HL-60 (cell line): ENCODE data around the gene MYO1B.

Source experiments
- DNase-seq, 2 experiments: peaks; one replicate each; pipeline ENCODE4 v3.0.0-alpha.2; 2010 to 2020; ENCODE audit warnings: low read depth in 1 of 2, low spot score in 1 of 2
- H3K27ac ChIP-seq: fragments of 250-450 bp; sonication (Bioruptor Pico); replicated peaks from 2 replicates; pipeline ENCODE4 v1.5.1; 2020; ENCODE audit warnings: mild to moderate bottlenecking, moderate library complexity
- H3K27me3 ChIP-seq: fragments of 250-450 bp; sonication (Bioruptor Pico); 2 replicates; pipeline ENCODE4 v1.5.1; 2021; ENCODE audit warnings: mild to moderate bottlenecking, moderate library complexity; ENCODE audit not compliant: insufficient read depth, poor library complexity, severe bottlenecking
- H3K4me3 ChIP-seq: replicated peaks from 2 replicates; pipeline ENCODE4 v1.5.1; 2011; ENCODE audit warnings: mild to moderate bottlenecking, control low read depth, low read length; ENCODE audit not compliant: insufficient read depth
- CTCF ChIP-seq: IDR thresholded peaks from one replicate; pipeline ENCODE4 v1.5.1; 2011; ENCODE audit warnings: low read length, control low read depth, inconsistent platforms; ENCODE audit not compliant: insufficient read depth
- GABPA ChIP-seq: IDR thresholded peaks from 2 replicates; pipeline ENCODE4 v1.6.1; 2012; ENCODE audit warnings: low read depth
- POLR2AphosphoS5 ChIP-seq: IDR thresholded peaks from 2 replicates; pipeline ENCODE4 v1.6.1; 2012; ENCODE audit warnings: low read depth
- REST ChIP-seq: IDR thresholded peaks from 2 replicates; pipeline ENCODE4 v1.6.1; 2012; ENCODE audit warnings: low read depth; ENCODE audit not compliant: insufficient replicate concordance
- SPI1 ChIP-seq: IDR thresholded peaks from 2 replicates; pipeline ENCODE4 v1.6.1; 2012; ENCODE audit warnings: low read depth, mild to moderate bottlenecking, borderline replicate concordance

MYO1B gene

GRCh38 chr2:191228333-191228732 lies 16.9 kb upstream of the MYO1B start:
- no peak for DNase-seq
- no peak overlapping the region for H3K27ac ChIP-seq
- no peak for TF ChIP-seq POLR2AphosphoS5
- TF ChIP-seq SPI1: no peak
- no peak for TF ChIP-seq CTCF
- TF ChIP-seq GABPA: no peak
- no peak for TF ChIP-seq REST
- no peaks in the 10 kb centered on the region for H3K27me3 ChIP-seq
- H3K4me3 ChIP-seq: no peak overlapping the region

- no peak for DNase-seq
- TF ChIP-seq SPI1: no peak
- H3K4me3 ChIP-seq: no peak overlapping the region
Observed at GRCh38 chr2:191228861-191229260, 16.3 kb upstream of the MYO1B start.

GRCh38 chr2:191230174-191230573 lies 15.0 kb upstream of the MYO1B start:
- no peak overlapping the region for H3K27ac ChIP-seq
- no peak for DNase-seq
- H3K27me3 ChIP-seq: no peaks in the 10 kb centered on the region
- TF ChIP-seq GABPA (no peak), POLR2AphosphoS5 (no peak), SPI1 (no peak), CTCF (no peak), REST (no peak)
- H3K4me3 ChIP-seq: no peak overlapping the region

More at GRCh38 chr2:191228861-191229260, 16.3 kb upstream of the MYO1B start:
- Histone ChIP-seq H3K27me3 (no peaks in the 10 kb centered on the region), H3K27ac (no peak overlapping the region)

GRCh38 chr2:191231995-191232394 lies 13.2 kb upstream of the MYO1B start:
- no peak for DNase-seq
- H3K27me3 ChIP-seq: no peaks in the 10 kb centered on the region
- TF ChIP-seq SPI1: no peak
- TF ChIP-seq POLR2AphosphoS5: no peak
- TF ChIP-seq GABPA: no peak
- TF ChIP-seq CTCF: no peak
- TF ChIP-seq REST: no peak
- H3K4me3 ChIP-seq: no peak overlapping the region
- H3K27ac ChIP-seq: no peak overlapping the region
